Measurements from ENCODE around the gene ITFG2.
"Not testable (repeated sequence)": the region's sequence is repeated elsewhere in the genome, so short reads cannot be mapped to it uniquely, and the experiment has no call there.

The ITFG2 gene

DNA sequence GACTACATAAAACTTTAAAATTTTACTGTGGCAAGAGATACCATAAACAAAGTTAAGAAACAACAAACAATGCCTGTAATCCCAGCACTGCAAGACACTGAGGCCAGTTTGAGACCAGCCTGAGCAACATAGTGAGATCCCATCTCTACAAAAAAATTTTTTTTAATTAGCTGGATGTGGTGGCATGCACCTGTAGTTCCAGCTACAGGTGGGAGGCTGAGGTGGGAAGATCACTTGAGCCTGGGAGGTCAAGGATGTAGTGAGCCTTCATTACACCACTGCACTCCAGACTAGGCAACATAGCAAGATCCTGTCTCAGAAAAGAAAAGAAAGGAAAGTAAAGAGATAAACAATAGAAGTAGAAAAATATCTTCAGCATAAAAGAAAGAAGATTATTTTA lies 47.7 kb downstream of the ITFG2 start:
- ChIA-PET CTCF (interaction anchor here (1.6 kb wide), 1 partner anchor 81 kb away, joined by 3 read pairs; no protein-coding TSS in a partner anchor), POLR2A (no interaction called here)
- no peak overlapping the region for H3K4me3 ChIP-seq (ENCODE audit: control insufficient read depth in 1 of 7, extremely low read depth in 1 of 7, insufficient read depth in 4 of 7, low read depth in 2 of 7, low read length in 6 of 7)
- H3K27me3 ChIP-seq (replicated peaks in 2 of 5; ENCODE audit: control insufficient read depth in 4 of 5, insufficient read depth in 5 of 5, low read length in 4 of 5): no peaks in the 10 kb centered on the region
- no peaks in the 10 kb centered on the region for H3K9me3 ChIP-seq (ENCODE audit: control extremely low read depth in 1 of 5, control insufficient read depth in 4 of 5, insufficient read depth in 2 of 5, low read depth in 1 of 5, low read length in 4 of 5)
- H3K36me3 ChIP-seq (ENCODE audit: control insufficient read depth in 4 of 4, insufficient read depth in 4 of 4, low read length in 3 of 4): peaks cover 10 to 57% (median 34%) of the 10 kb centered on the region in 4 experiments
- no peak overlapping the region for H3K27ac ChIP-seq (ENCODE audit: insufficient read depth in 1 of 2, low read depth in 1 of 2, low read length in 2 of 2, poor library complexity in 1 of 2, severe bottlenecking in 2 of 2)
- no peaks in the 10 kb centered on the region for H3K4me1 ChIP-seq (ENCODE audit: control extremely low read depth in 1 of 4, control insufficient read depth in 4 of 4, insufficient read depth in 4 of 4, low read length in 3 of 4)
- DNase-seq: no peak

DNA sequence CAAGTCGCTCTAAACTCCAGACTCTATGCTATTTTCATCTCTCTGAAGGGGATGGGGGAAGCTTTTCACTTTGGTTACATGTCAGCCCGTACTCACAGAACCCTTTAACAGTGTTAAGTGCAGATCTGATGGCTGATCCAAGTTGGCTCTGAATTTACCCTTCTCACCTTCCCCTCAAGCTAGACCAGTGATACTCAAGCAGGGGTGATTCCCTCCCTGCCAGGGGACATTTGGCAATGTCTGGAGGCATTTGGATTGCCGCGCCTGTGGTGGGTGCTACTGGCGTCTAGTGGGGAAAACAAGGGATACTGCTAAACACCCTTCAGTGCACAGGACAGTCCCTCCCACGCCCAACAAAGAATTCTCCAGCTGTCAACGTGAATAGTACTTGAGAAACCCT lies 50.4 kb downstream of the ITFG2 start:
- no peak overlapping the region for H3K4me3 ChIP-seq (ENCODE audit: control insufficient read depth in 1 of 7, extremely low read depth in 1 of 7, insufficient read depth in 4 of 7, low read depth in 2 of 7, low read length in 6 of 7)
- no peak for DNase-seq
- H3K4me1 ChIP-seq (ENCODE audit: control extremely low read depth in 1 of 4, control insufficient read depth in 4 of 4, insufficient read depth in 4 of 4, low read length in 3 of 4): no peaks in the 10 kb centered on the region
- POLR2A ChIA-PET: no interaction called here
- H3K27ac ChIP-seq (ENCODE audit: insufficient read depth in 1 of 2, low read depth in 1 of 2, low read length in 2 of 2, poor library complexity in 1 of 2, severe bottlenecking in 2 of 2): no peak overlapping the region
- H3K27me3 ChIP-seq (replicated peaks in 2 of 5; ENCODE audit: control insufficient read depth in 4 of 5, insufficient read depth in 5 of 5, low read length in 4 of 5): no peaks in the 10 kb centered on the region
- 95% methylated on average over 6 of the region's 7 CpGs for WGBS (ENCODE audit: insufficient coverage)
- no peaks in the 10 kb centered on the region for H3K9me3 ChIP-seq (ENCODE audit: control extremely low read depth in 1 of 5, control insufficient read depth in 4 of 5, insufficient read depth in 2 of 5, low read depth in 1 of 5, low read length in 4 of 5)
- H3K36me3 ChIP-seq (ENCODE audit: control insufficient read depth in 4 of 4, insufficient read depth in 4 of 4, low read length in 3 of 4): peaks cover 17 to 73% (median 45%) of the 10 kb centered on the region in 4 experiments
- CTCF ChIA-PET: interaction anchor here (1.0 to 3.7 kb wide), 2 partner anchors 9 to 10 kb away, joined by 3 to 15 read pairs; no protein-coding TSS in a partner anchor

DNA sequence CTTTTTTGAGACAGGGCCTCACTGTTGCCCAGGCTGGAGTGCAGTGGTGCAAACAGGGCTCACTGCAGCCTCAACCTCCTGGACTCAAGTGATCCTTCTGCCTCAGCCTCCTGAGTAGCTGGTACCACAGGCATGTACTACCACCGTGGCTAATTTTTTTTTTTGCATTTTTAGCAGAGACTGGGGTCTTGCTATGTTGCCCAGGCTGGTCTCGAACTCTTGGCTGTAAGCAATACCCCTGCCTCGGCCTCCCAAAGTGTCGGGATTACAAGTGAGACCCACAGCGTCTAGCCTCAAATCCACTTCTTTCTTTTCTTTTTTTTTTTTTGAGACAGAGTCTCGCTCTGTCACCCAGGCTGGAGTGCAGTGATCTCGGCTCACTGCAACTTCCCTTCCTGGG lies 50.9 kb downstream of the ITFG2 start:
- H3K27me3 ChIP-seq (replicated peaks in 2 of 5; ENCODE audit: control insufficient read depth in 4 of 5, insufficient read depth in 5 of 5, low read length in 4 of 5); POLR2A ChIA-PET; H3K4me1 ChIP-seq (ENCODE audit: control extremely low read depth in 1 of 4, control insufficient read depth in 4 of 4, insufficient read depth in 4 of 4, low read length in 3 of 4); DNase-seq; H3K27ac ChIP-seq (ENCODE audit: insufficient read depth in 1 of 2, low read depth in 1 of 2, low read length in 2 of 2, poor library complexity in 1 of 2, severe bottlenecking in 2 of 2); H3K4me3 ChIP-seq (ENCODE audit: control insufficient read depth in 1 of 7, extremely low read depth in 1 of 7, insufficient read depth in 4 of 7, low read depth in 2 of 7, low read length in 6 of 7); H3K9me3 ChIP-seq (ENCODE audit: control extremely low read depth in 1 of 5, control insufficient read depth in 4 of 5, insufficient read depth in 2 of 5, low read depth in 1 of 5, low read length in 4 of 5): not testable (repeated sequence)
- peaks cover 17 to 73% (median 46%) of the 10 kb centered on the region in 4 experiments for H3K36me3 ChIP-seq (ENCODE audit: control insufficient read depth in 4 of 4, insufficient read depth in 4 of 4, low read length in 3 of 4)
- CTCF ChIA-PET: interaction anchor here (0.9 to 3.7 kb wide), 3 partner anchors 9 to 21 kb away, joined by 3 to 15 read pairs (median 3); no protein-coding TSS in a partner anchor
- 92% methylated on average over 7 of the region's 7 CpGs for WGBS (ENCODE audit: insufficient coverage)

DNA sequence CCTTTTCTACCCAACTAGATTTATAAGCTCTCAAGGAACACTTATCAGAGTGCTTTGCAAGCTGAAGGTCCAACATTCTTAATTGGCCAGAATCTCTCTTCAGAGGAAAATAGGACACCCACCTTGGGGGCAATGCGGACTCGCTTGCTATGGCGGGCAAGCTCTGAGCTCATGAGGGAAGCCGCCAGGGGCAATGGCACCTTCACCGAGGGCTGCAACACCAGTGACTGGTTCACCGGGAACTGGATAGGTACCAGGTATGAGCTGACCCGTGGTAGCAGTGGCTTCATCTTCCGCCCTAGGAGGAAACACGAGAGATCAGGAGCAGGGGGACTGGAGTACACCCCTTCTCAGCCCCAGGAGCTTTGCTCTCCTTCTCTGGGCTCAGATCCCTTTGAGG lies 51.7 kb downstream of the ITFG2 start:
- no peak overlapping the region for H3K27ac ChIP-seq (ENCODE audit: insufficient read depth in 1 of 2, low read depth in 1 of 2, low read length in 2 of 2, poor library complexity in 1 of 2, severe bottlenecking in 2 of 2)
- H3K4me1 ChIP-seq (ENCODE audit: control extremely low read depth in 1 of 4, control insufficient read depth in 4 of 4, insufficient read depth in 4 of 4, low read length in 3 of 4): no peaks in the 10 kb centered on the region
- no peaks in the 10 kb centered on the region for H3K9me3 ChIP-seq (ENCODE audit: control extremely low read depth in 1 of 5, control insufficient read depth in 4 of 5, insufficient read depth in 2 of 5, low read depth in 1 of 5, low read length in 4 of 5)
- H3K4me3 ChIP-seq (ENCODE audit: control insufficient read depth in 1 of 7, extremely low read depth in 1 of 7, insufficient read depth in 4 of 7, low read depth in 2 of 7, low read length in 6 of 7): no peak overlapping the region
- no peaks in the 10 kb centered on the region for H3K27me3 ChIP-seq (replicated peaks in 2 of 5; ENCODE audit: control insufficient read depth in 4 of 5, insufficient read depth in 5 of 5, low read length in 4 of 5)
- WGBS (ENCODE audit: insufficient coverage): 98% methylated on average over 9 of the region's 9 CpGs
- DNase-seq: no peak
- peaks cover 17 to 73% (median 43%) of the 10 kb centered on the region in 4 experiments for H3K36me3 ChIP-seq (ENCODE audit: control insufficient read depth in 4 of 4, insufficient read depth in 4 of 4, low read length in 3 of 4)
- ChIA-PET CTCF (interaction anchor here (0.9 to 3.7 kb wide), 4 partner anchors 10 to 66 kb away, joined by 3 to 15 read pairs (median 4); no protein-coding TSS in a partner anchor), POLR2A (no interaction called here)

DNA sequence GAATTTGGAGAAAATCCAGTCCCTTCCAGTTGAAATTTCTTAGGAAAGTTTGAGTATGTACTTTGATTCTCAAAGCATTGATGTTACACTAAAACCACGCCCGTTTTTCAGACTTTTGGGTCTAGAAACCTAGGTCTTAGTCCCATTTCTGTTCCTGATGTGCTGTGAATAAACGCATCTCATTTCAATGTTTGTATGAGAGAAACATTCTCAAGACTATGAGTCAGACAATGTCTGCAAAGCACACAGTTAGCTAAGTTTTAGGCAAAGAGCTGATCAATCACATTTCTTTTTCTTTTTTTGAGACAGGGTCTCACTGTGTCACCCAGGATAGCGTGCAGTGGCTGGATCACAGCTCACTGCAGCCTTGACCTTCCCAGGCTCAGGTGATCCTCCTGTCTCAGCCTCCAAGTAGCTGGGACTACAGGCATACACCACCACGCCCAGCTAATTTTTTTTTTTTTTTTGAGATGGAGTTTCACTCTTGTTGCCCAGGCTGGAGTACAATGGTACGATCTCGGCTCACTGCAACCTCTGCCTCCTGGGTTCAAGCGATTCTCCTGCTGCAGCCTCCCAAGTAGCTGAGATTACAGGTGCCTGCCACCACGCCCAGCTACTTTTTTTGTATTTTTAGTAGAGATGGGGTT lies 56.6 kb downstream of the ITFG2 start:
- CTCF ChIA-PET: interaction anchor here (0.9 to 1.6 kb wide), 4 partner anchors 15 to 30 kb away, joined by 3 to 5 read pairs (median 4); no protein-coding TSS in a partner anchor
- WGBS (ENCODE audit: insufficient coverage): 92% methylated on average over 4 of the region's 9 CpGs
- not testable (repeated sequence) for H3K27me3 ChIP-seq (replicated peaks in 2 of 5; ENCODE audit: control insufficient read depth in 4 of 5, insufficient read depth in 5 of 5, low read length in 4 of 5)

More for the DNA sequence above, 56.6 kb downstream of the ITFG2 start:
- H3K4me3 ChIP-seq (ENCODE audit: control insufficient read depth in 1 of 7, extremely low read depth in 1 of 7, insufficient read depth in 4 of 7, low read depth in 2 of 7, low read length in 6 of 7); DNase-seq; H3K9me3 ChIP-seq (ENCODE audit: control extremely low read depth in 1 of 5, control insufficient read depth in 4 of 5, insufficient read depth in 2 of 5, low read depth in 1 of 5, low read length in 4 of 5); POLR2A ChIA-PET; H3K27ac ChIP-seq (ENCODE audit: insufficient read depth in 1 of 2, low read depth in 1 of 2, low read length in 2 of 2, poor library complexity in 1 of 2, severe bottlenecking in 2 of 2); H3K4me1 ChIP-seq (ENCODE audit: control extremely low read depth in 1 of 4, control insufficient read depth in 4 of 4, insufficient read depth in 4 of 4, low read length in 3 of 4): not testable (repeated sequence)
- peaks cover 17 to 74% (median 45%) of the 10 kb centered on the region in 4 experiments for H3K36me3 ChIP-seq (ENCODE audit: control insufficient read depth in 4 of 4, insufficient read depth in 4 of 4, low read length in 3 of 4)

Data from common myeloid progenitor, CD34-positive (primary cell).